Endothelial cell (in vitro differentiated cells): ENCODE measurements around the gene GBF1. TPM values are rescaled to one million over a fixed set of nuclear protein-coding genes. Genes with fewer than 3 reads are reported as not detected.

Source experiments
- DNase-seq: peaks from one replicate; pipeline ENCODE4 v3.0.0; 2021; ENCODE audit warnings: low spot score
- H3K27ac Mint-ChIP-seq: one replicate; pipeline ENCODE4 v1.8.0; 2021; ENCODE audit warnings: mixed read lengths, inconsistent platforms; ENCODE audit not compliant: unreplicated experiment
- H3K27me3 Mint-ChIP-seq: one replicate; pipeline ENCODE4 v1.8.0; 2021; ENCODE audit warnings: mild to moderate bottlenecking, moderate library complexity, mixed read lengths, inconsistent platforms; ENCODE audit not compliant: unreplicated experiment
- H3K36me3 Mint-ChIP-seq: one replicate; pipeline ENCODE4 v1.8.0; 2021; ENCODE audit warnings: mild to moderate bottlenecking, low read depth, mixed read lengths, inconsistent platforms; ENCODE audit not compliant: unreplicated experiment
- H3K4me1 Mint-ChIP-seq: one replicate; pipeline ENCODE4 v1.8.0; 2021; ENCODE audit warnings: mild to moderate bottlenecking, mixed read lengths, inconsistent platforms; ENCODE audit not compliant: unreplicated experiment
- H3K4me3 Mint-ChIP-seq: one replicate; pipeline ENCODE4 v1.8.0; 2021; ENCODE audit warnings: mild to moderate bottlenecking, mixed read lengths, inconsistent platforms; ENCODE audit not compliant: unreplicated experiment
- H3K9me3 Mint-ChIP-seq: one replicate; pipeline ENCODE4 v1.8.0; 2021; ENCODE audit warnings: mixed read lengths, inconsistent platforms; ENCODE audit not compliant: unreplicated experiment
- CTCF ChIP-seq: fragments of 200-600 bp; sonication (generic); IDR thresholded peaks from one replicate; pipeline ENCODE4 v1.5.0; 2021; ENCODE audit warnings: antibody characterized with exemption; ENCODE audit not compliant: unreplicated experiment
- total RNA-seq: library from RNA; stranded (reverse); fragmentation: NEBNext Ultra II Directional; extraction: Animal tissue kit (Norgen Biotek cat#: 25700); gene quantifications from one replicate; pipeline ENCODE4 v1.2.1, GENCODE V29; 2021; ENCODE audit not compliant: unreplicated experiment

GBF1 gene
- total RNA-seq, 1 donor from 2014 or later: 45.1 TPM

- peaks cover 17% of the 10 kb centered on the region for H3K4me1 Mint-ChIP-seq
- H3K27ac Mint-ChIP-seq: peak overlapping the region; percentile 72
- H3K36me3 Mint-ChIP-seq: peaks cover 10% of the 10 kb centered on the region
- no peaks in the 10 kb centered on the region for H3K9me3 Mint-ChIP-seq
- no peak for TF ChIP-seq CTCF
- H3K27me3 Mint-ChIP-seq: peaks cover 26% of the 10 kb centered on the region
- H3K4me3 Mint-ChIP-seq: peak overlapping the region; percentile 96
- peak; percentile 77 for DNase-seq
Observed at GRCh38 chr10:102419269-102420180, 174.2 kb downstream of the GBF1 start.

GRCh38 chr10:102420181-102420713 lies 174.9 kb downstream of the GBF1 start:
- no peak for TF ChIP-seq CTCF
- Mint-ChIP-seq H3K27me3 (peaks cover 26% of the 10 kb centered on the region), H3K4me3 (peak overlapping the region; percentile 96), H3K4me1 (peaks cover 17% of the 10 kb centered on the region), H3K36me3 (peaks cover 11% of the 10 kb centered on the region), H3K27ac (peak overlapping the region; percentile 74), H3K9me3 (no peaks in the 10 kb centered on the region)
- no peak for DNase-seq

- TF ChIP-seq CTCF: no peak
- Mint-ChIP-seq H3K4me1 (peaks cover 17% of the 10 kb centered on the region), H3K27me3 (peaks cover 28% of the 10 kb centered on the region), H3K9me3 (no peaks in the 10 kb centered on the region), H3K27ac (peak within 1 kb of the TSS; percentile 74), H3K36me3 (peaks cover 11% of the 10 kb centered on the region), H3K4me3 (peak within 1 kb of the TSS; percentile 96)
- DNase-seq: peak; percentile 96
Observed at GRCh38 chr10:102420714-102421506, 175.6 kb downstream of the GBF1 start, which contains the start of gene FBXL15. FBXL15 (plus strand) TSS chr10:102420836; CDS start chr10:102421130, 294 bp downstream.

GRCh38 chr10:102421507-102421756 lies 176.1 kb downstream of the GBF1 start:
- H3K9me3 Mint-ChIP-seq: no peaks in the 10 kb centered on the region
- H3K36me3 Mint-ChIP-seq: peaks cover 11% of the 10 kb centered on the region
- H3K27ac Mint-ChIP-seq: no peak overlapping the region
- no peak for TF ChIP-seq CTCF
- peaks cover 27% of the 10 kb centered on the region for H3K27me3 Mint-ChIP-seq
- no peak for DNase-seq
- H3K4me3 Mint-ChIP-seq: peak overlapping the region; percentile 96
- peaks cover 17% of the 10 kb centered on the region for H3K4me1 Mint-ChIP-seq
